GM23338 (cell line): Measurements from ENCODE around the gene H2BK1. TPM values are rescaled to one million over a fixed set of nuclear protein-coding genes. Genes with fewer than 3 reads are reported as not detected.
A peak's percentile ranks its signal among the peaks of the same experiment; 100 is the strongest.

Experiments
- ATAC-seq: fragments of 200-7000 bp; cut with Tn5 transposase; 3 replicates; pipeline ENCODE4 v1.9.1; 2020
- DNase-seq: peaks from one replicate; pipeline ENCODE4 v3.0.0-alpha.2; 2015; ENCODE audit warnings: low spot score
- H2AFZ ChIP-seq: fragments of 200-600 bp; sonication (generic); 2 replicates; pipeline ENCODE4 v1.8.0; 2016; ENCODE audit warnings: antibody characterized with exemption, mild to moderate bottlenecking, moderate library complexity
- H3F3A ChIP-seq: fragments of 200-600 bp; sonication (generic); replicated peaks from 2 replicates; pipeline ENCODE4 v1.8.0; 2017; ENCODE audit warnings: antibody characterized with exemption, mixed run types, low read depth
- H3K27ac ChIP-seq: fragments of 200-600 bp; sonication (generic); 2 replicates; pipeline ENCODE4 v1.6.1; 2016; ENCODE audit warnings: low read depth
- H3K27me3 ChIP-seq: fragments of 200-600 bp; sonication (generic); 2 replicates; pipeline ENCODE4 v1.8.0; 2016; ENCODE audit warnings: mild to moderate bottlenecking, mixed run types, moderate library complexity; ENCODE audit not compliant: insufficient read depth
- H3K36me3 ChIP-seq: fragments of 200-600 bp; sonication (generic); 2 replicates; pipeline ENCODE4 v1.8.0; 2016; ENCODE audit warnings: mild to moderate bottlenecking; ENCODE audit not compliant: insufficient read depth
- H3K4me1 ChIP-seq: fragments of 200-600 bp; sonication (generic); 2 replicates; pipeline ENCODE4 v1.8.0; 2016; ENCODE audit warnings: mild to moderate bottlenecking, moderate library complexity; ENCODE audit not compliant: insufficient read depth
- H3K4me2 ChIP-seq: fragments of 200-600 bp; sonication (generic); 2 replicates; pipeline ENCODE4 v1.7.1; 2017; ENCODE audit warnings: mixed run types
- H3K4me3 ChIP-seq: fragments of 200-600 bp; sonication (generic); 2 replicates; pipeline ENCODE4 v1.6.1; 2016; ENCODE audit warnings: mixed run types
- H3K79me2 ChIP-seq: fragments of 200-600 bp; sonication (generic); replicated peaks from 2 replicates; pipeline ENCODE4 v1.8.0; 2017; ENCODE audit warnings: mild to moderate bottlenecking; ENCODE audit not compliant: insufficient read depth
- H3K9me2 ChIP-seq: fragments of 200-600 bp; sonication (generic); 2 replicates; pipeline ENCODE4 v1.8.0; 2017; ENCODE audit not compliant: insufficient read depth
- H4K20me1 ChIP-seq: fragments of 200-600 bp; sonication (generic); replicated peaks from 2 replicates; pipeline ENCODE4 v1.8.0; 2017; ENCODE audit warnings: mild to moderate bottlenecking; ENCODE audit not compliant: insufficient read depth
- H3K27ac Mint-ChIP-seq: 2 replicates; pipeline ENCODE4 v1.8.0; 2020; ENCODE audit warnings: inconsistent platforms, mild to moderate bottlenecking, moderate library complexity, mixed read lengths
- H3K27me3 Mint-ChIP-seq: 3 replicates; pipeline ENCODE4 v1.8.0; 2022; ENCODE audit warnings: low read depth, mild to moderate bottlenecking, moderate library complexity, mixed read lengths, inconsistent platforms; ENCODE audit not compliant: insufficient read depth, poor library complexity
- H3K36me3 Mint-ChIP-seq: 3 replicates; pipeline ENCODE4 v1.8.0; 2021; ENCODE audit warnings: low read depth, mild to moderate bottlenecking, inconsistent platforms, moderate library complexity, mixed read lengths
- H3K4me1 Mint-ChIP-seq: 3 replicates; pipeline ENCODE4 v1.8.0; 2020; ENCODE audit warnings: mild to moderate bottlenecking, inconsistent platforms, mixed read lengths
- H3K4me3 Mint-ChIP-seq: 3 replicates; pipeline ENCODE4 v1.8.0; 2021; ENCODE audit warnings: moderate library complexity, mild to moderate bottlenecking, inconsistent platforms, mixed read lengths
- H3K9me3 Mint-ChIP-seq: 3 replicates; pipeline ENCODE4 v1.8.0; 2020; ENCODE audit warnings: moderate library complexity, mild to moderate bottlenecking, inconsistent platforms, mixed read lengths
- CREB1 ChIP-seq: fragments of 250-450 bp; sonication (Bioruptor Pico); IDR thresholded peaks from 2 replicates; pipeline ENCODE4 v1.5.0; 2020; ENCODE audit warnings: low read depth, mild to moderate bottlenecking, moderate library complexity
- EZH2phosphoT487 ChIP-seq: fragments of 200-600 bp; sonication (generic); IDR thresholded peaks from one replicate; pipeline ENCODE4 v1.8.1; 2018; ENCODE audit warnings: antibody characterized with exemption; ENCODE audit not compliant: unreplicated experiment
- NANOG ChIP-seq: IDR thresholded peaks from 2 replicates; pipeline ENCODE4 v1.6.1; 2016; ENCODE audit warnings: antibody characterized with exemption, borderline replicate concordance
- POLR2AphosphoS5 ChIP-seq: IDR thresholded peaks from 2 replicates; pipeline ENCODE4 v1.6.1; 2016; ENCODE audit warnings: antibody characterized with exemption, low read depth
- STAT1 ChIP-seq: IDR thresholded peaks from one replicate; pipeline ENCODE4 v1.6.1; 2016; ENCODE audit warnings: antibody characterized with exemption; ENCODE audit not compliant: unreplicated experiment
- ZNF114 ChIP-seq: fragments of 250-450 bp; sonication (Bioruptor Pico); IDR thresholded peaks from 2 replicates; pipeline ENCODE4 v1.5.0; 2020; ENCODE audit warnings: mild to moderate bottlenecking, moderate library complexity
- ZNF331 ChIP-seq: fragments of 250-450 bp; sonication (Bioruptor Pico); IDR thresholded peaks from 2 replicates; pipeline ENCODE4 v1.5.0; 2020; ENCODE audit warnings: low read depth, mild to moderate bottlenecking, moderate library complexity
- polyA plus RNA-seq: library from polyadenylated mRNA; unstranded; fragments of >200 nt; fragmentation: Nextera tagmentation; extraction: Ambion mirVana; gene quantifications from 2 replicates; pipeline ENCODE4 v1.2.1, GENCODE V29; 2016
- total RNA-seq: library from RNA; depleted of rRNA; stranded (reverse); fragments of >200 nt; shearing (Covaris generic); gene quantifications from 2 replicates; pipeline ENCODE4 v1.2.3, GENCODE V29; 2014
- TF ChIP-seq, protein P1 (sequence below): fragments of 250-450 bp; sonication (Bioruptor Pico); IDR thresholded peaks from 2 replicates; pipeline ENCODE4 v1.5.0; 2020; ENCODE audit warnings: mild to moderate bottlenecking, moderate library complexity

The H2BK1 gene
- total and polyA plus RNA-seq, 2 experiments from 2014 or later: not detected

DNA sequence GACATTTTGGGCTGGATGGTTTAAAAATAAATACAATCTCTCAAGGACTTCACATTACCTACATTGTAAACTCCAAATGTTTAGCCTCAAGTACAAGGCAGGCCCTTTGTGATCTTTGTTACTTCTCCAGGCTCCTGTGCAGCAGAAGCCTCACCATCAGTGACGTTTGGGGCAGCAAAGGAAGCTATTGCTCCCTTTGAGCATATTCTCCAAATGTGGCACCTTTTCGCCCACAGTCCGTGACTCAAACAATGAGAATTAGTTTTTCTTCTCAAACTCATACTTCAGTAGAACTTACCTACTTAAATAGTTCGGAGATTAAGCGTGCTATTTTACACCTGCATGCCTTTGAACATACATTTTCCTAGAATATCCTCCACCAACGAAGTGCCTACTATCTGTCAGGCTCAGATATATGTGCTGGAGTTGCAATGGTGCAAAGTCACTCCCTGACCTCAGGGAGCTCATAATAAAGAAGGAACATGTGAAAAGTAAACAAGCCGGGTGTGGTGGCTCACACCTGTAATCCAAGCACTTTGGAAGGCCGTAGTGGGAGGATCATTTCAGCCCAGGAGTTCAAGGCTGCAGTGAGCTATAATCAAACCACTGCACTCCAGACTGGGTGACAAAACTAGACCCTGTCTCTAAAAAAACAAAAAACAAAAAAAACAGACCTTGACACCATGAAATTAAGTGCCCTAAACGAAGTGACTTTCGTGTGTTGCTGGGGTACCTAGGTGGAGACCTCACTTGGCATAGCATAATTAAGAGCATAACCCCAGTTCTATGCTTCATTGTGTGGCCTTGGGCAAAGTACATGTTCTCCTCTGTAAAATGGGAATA, 18.0 kb upstream of the H2BK1 start:
- peak overlapping the region; percentile 98 for H3K4me3 Mint-ChIP-seq
- peaks cover 15% of the 10 kb centered on the region for H3K27me3 Mint-ChIP-seq
- peaks cover 14% of the 10 kb centered on the region; the same call in 1 of the 2 replicates for H4K20me1 ChIP-seq
- peaks cover 31% of the 10 kb centered on the region for H3K4me1 Mint-ChIP-seq
- TF ChIP-seq POLR2AphosphoS5: no peak
- no peak for TF ChIP-seq NANOG
- TF ChIP-seq STAT1: no peak
- no peak for TF ChIP-seq ZNF331 (CRISPR knock-in tag)
- no peak for TF ChIP-seq CREB1
- TF ChIP-seq EZH2phosphoT487: no peak
- TF ChIP-seq, protein P1, sequence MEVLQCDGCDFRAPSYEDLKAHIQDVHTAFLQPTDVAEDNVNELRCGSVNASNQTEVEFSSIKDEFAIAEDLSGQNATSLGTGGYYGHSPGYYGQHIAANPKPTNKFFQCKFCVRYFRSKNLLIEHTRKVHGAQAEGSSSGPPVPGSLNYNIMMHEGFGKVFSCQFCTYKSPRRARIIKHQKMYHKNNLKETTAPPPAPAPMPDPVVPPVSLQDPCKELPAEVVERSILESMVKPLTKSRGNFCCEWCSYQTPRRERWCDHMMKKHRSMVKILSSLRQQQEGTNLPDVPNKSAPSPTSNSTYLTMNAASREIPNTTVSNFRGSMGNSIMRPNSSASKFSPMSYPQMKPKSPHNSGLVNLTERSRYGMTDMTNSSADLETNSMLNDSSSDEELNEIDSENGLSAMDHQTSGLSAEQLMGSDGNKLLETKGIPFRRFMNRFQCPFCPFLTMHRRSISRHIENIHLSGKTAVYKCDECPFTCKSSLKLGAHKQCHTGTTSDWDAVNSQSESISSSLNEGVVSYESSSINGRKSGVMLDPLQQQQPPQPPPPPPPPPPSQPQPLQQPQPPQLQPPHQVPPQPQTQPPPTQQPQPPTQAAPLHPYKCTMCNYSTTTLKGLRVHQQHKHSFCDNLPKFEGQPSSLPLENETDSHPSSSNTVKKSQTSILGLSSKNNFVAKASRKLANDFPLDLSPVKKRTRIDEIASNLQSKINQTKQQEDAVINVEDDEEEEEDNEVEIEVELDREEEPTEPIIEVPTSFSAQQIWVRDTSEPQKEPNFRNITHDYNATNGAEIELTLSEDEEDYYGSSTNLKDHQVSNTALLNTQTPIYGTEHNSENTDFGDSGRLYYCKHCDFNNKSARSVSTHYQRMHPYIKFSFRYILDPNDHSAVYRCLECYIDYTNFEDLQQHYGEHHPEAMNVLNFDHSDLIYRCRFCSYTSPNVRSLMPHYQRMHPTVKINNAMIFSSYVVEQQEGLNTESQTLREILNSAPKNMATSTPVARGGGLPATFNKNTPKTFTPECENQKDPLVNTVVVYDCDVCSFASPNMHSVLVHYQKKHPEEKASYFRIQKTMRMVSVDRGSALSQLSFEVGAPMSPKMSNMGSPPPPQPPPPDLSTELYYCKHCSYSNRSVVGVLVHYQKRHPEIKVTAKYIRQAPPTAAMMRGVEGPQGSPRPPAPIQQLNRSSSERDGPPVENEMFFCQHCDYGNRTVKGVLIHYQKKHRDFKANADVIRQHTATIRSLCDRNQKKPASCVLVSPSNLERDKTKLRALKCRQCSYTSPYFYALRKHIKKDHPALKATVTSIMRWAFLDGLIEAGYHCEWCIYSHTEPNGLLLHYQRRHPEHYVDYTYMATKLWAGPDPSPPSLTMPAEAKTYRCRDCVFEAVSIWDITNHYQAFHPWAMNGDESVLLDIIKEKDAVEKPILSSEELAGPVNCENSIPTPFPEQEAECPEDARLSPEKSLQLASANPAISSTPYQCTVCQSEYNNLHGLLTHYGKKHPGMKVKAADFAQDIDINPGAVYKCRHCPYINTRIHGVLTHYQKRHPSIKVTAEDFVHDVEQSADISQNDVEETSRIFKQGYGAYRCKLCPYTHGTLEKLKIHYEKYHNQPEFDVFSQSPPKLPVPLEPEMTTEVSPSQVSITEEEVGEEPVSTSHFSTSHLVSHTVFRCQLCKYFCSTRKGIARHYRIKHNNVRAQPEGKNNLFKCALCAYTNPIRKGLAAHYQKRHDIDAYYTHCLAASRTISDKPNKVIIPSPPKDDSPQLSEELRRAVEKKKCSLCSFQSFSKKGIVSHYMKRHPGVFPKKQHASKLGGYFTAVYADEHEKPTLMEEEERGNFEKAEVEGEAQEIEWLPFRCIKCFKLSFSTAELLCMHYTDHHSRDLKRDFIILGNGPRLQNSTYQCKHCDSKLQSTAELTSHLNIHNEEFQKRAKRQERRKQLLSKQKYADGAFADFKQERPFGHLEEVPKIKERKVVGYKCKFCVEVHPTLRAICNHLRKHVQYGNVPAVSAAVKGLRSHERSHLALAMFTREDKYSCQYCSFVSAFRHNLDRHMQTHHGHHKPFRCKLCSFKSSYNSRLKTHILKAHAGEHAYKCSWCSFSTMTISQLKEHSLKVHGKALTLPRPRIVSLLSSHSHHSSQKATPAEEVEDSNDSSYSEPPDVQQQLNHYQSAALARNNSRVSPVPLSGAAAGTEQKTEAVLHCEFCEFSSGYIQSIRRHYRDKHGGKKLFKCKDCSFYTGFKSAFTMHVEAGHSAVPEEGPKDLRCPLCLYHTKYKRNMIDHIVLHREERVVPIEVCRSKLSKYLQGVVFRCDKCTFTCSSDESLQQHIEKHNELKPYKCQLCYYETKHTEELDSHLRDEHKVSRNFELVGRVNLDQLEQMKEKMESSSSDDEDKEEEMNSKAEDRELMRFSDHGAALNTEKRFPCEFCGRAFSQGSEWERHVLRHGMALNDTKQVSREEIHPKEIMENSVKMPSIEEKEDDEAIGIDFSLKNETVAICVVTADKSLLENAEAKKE: no peak
- TF ChIP-seq ZNF114 (CRISPR knock-in tag): no peak
- H3K27ac ChIP-seq: peak overlapping the region; percentile 82
- DNase-seq (no peak), ATAC-seq (no peak)
- no peaks in the 10 kb centered on the region for H3K27me3 ChIP-seq
- H3K4me1 ChIP-seq: peaks cover 14% of the 10 kb centered on the region
- H3K79me2 ChIP-seq: peaks cover 22% of the 10 kb centered on the region
- H3K36me3 Mint-ChIP-seq: peaks cover 36% of the 10 kb centered on the region
- no peaks in the 10 kb centered on the region for H3K9me2 ChIP-seq
- peak overlapping the region; percentile 95 for H3K4me3 ChIP-seq
- H3K9me3 Mint-ChIP-seq: no peaks in the 10 kb centered on the region
- H3F3A ChIP-seq: peaks cover 9% of the 10 kb centered on the region
- H3K27ac Mint-ChIP-seq: peak overlapping the region; percentile 98
- H2AFZ ChIP-seq: peak overlapping the region; percentile 2
- H3K4me2 ChIP-seq: peak overlapping the region; percentile 78
- H3K36me3 ChIP-seq: peaks cover 5% of the 10 kb centered on the region
